ENCODE results near the gene TMEM97. TPM values are rescaled to one million over a fixed set of nuclear protein-coding genes. Genes with fewer than 3 reads are reported as not detected.

TMEM97 gene
- total RNA-seq, 1 donor from 2014 or later = 13.6 TPM

DNA sequence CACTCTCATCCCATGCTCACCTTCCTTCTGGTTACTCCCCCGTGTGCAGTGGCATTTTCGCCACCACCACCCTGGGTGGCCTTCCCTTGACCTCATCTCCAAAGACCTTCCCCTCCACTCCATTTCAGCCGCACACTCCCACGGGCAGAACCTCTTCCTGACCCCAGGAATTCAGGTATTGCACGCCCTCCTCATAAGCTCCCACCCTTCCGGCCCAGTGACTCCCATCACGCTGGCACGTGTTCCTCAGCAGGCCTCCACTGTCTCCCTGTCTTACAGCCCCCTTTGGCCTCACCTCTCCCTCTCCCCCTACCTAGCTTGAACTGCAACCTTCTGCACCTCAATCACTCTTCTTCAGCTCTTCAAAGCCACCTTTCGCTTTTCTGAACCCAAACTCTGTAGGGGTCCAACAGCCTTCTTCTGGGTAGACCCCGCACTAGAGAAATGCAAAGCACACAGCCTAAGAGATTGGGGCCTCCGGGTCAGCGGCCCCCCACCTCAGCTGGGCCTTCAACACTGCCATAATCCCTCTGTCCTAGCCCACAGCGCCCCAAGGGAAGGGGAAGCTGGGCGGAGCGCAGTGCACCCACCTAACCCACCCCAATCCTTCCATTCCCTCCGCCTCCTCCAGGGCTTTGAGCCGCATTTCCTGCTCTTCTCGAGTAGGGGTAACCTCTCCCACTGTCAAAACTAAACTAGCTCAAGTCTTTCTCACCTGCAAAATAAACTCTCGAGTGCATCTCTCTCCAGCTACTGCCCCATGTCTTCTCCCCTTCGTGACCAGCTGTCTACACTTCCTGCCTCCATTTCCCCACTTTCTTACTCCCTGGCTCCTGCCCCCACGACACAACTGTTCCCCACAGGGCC is 1.7 kb upstream of the TMEM97 start:
- Mint-ChIP-seq H3K27ac (ENCODE audit: unreplicated experiment) (no peak overlapping the region), H3K36me3 (ENCODE audit: low read depth) (no peaks in the 10 kb centered on the region), H3K4me1 (ENCODE audit: low read depth) (peaks cover 25% of the 10 kb centered on the region), H3K4me3 (ENCODE audit: unreplicated experiment) (peak overlapping the region; percentile 92), H3K9me3 (ENCODE audit: low read depth) (no peaks in the 10 kb centered on the region), H3K27me3 (ENCODE audit: low read depth) (peaks cover 2% of the 10 kb centered on the region)
- TF ChIP-seq, protein P1, sequence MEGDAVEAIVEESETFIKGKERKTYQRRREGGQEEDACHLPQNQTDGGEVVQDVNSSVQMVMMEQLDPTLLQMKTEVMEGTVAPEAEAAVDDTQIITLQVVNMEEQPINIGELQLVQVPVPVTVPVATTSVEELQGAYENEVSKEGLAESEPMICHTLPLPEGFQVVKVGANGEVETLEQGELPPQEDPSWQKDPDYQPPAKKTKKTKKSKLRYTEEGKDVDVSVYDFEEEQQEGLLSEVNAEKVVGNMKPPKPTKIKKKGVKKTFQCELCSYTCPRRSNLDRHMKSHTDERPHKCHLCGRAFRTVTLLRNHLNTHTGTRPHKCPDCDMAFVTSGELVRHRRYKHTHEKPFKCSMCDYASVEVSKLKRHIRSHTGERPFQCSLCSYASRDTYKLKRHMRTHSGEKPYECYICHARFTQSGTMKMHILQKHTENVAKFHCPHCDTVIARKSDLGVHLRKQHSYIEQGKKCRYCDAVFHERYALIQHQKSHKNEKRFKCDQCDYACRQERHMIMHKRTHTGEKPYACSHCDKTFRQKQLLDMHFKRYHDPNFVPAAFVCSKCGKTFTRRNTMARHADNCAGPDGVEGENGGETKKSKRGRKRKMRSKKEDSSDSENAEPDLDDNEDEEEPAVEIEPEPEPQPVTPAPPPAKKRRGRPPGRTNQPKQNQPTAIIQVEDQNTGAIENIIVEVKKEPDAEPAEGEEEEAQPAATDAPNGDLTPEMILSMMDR (IDR thresholded peaks at IDR 0.05) = no peak
- no peak for DNase-seq (ENCODE audit: low spot score)

DNA sequence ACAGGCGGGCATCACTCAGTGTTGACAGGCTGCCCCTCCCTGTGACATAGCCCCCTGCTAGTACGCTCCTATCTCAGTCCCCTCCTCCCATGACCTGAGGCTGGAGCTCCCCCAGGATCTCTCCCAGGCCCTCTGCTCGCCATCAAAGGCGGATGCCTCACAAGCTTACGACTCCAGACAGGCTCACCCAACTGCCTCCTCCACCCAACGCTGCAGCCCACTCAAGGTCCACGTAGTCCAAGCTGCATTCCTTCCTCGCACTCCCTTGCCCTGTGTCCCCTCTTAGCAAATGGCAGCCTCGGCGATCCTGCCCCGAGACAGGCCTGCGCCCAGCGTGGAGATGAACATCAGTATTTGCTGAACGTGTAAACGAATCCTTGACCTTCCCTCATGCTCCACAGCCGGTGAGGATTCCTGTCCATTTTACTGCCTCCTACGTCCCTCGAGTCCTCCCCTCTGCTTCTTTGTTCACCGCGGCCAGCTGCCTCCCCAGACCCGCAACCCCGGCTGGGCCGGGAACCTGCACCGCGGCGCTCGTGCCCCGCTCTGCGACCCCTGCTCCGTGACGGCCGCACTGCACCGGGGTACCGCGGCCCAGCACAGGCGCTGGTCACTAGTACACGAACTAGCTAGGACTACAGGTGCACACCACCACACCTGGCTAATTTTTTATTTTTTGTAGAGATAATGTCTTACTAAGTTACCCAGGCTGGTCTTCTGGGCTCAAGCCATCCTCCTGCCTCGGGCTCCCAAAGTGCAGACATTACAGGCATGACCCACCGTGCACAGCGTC is 838 bp upstream of the TMEM97 start:
- Mint-ChIP-seq H3K4me3 (ENCODE audit: unreplicated experiment) (peak overlapping the region; percentile 92), H3K27ac (ENCODE audit: unreplicated experiment) (peak overlapping the region; percentile 85), H3K27me3 (ENCODE audit: low read depth) (peaks cover 2% of the 10 kb centered on the region), H3K36me3 (ENCODE audit: low read depth) (no peaks in the 10 kb centered on the region), H3K4me1 (ENCODE audit: low read depth) (peaks cover 25% of the 10 kb centered on the region), H3K9me3 (ENCODE audit: low read depth) (no peaks in the 10 kb centered on the region)
- no peak for DNase-seq (ENCODE audit: low spot score)
- TF ChIP-seq, protein P1 (IDR thresholded peaks at IDR 0.05) = no peak

DNA sequence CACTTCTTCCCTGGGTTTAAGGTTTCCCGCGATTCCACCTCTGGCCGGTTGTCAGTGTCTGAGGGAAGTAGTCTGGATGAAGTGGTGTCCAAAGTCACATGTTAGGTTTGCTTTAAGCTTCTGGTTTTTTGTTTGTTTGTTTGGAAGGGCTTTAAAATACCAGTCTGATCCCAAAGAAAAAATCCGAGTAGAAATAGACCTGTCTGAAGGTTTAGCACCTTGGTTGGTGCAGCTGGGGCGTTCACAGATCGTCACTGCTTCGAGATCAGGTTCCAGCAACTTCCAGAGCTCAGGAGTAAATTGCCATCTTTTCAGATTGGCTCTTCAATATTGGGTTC is 567 bp downstream of the TMEM97 start:
- Mint-ChIP-seq H3K36me3 (ENCODE audit: low read depth) (no peaks in the 10 kb centered on the region), H3K27ac (ENCODE audit: unreplicated experiment) (peak overlapping the region; percentile 87), H3K27me3 (ENCODE audit: low read depth) (no peaks in the 10 kb centered on the region), H3K4me3 (ENCODE audit: unreplicated experiment) (peak overlapping the region; percentile 92), H3K4me1 (ENCODE audit: low read depth) (peaks cover 25% of the 10 kb centered on the region), H3K9me3 (ENCODE audit: low read depth) (no peaks in the 10 kb centered on the region)
- TF ChIP-seq, protein P1 (IDR thresholded peaks at IDR 0.05) = no peak
- no peak for DNase-seq (ENCODE audit: low spot score)

DNA sequence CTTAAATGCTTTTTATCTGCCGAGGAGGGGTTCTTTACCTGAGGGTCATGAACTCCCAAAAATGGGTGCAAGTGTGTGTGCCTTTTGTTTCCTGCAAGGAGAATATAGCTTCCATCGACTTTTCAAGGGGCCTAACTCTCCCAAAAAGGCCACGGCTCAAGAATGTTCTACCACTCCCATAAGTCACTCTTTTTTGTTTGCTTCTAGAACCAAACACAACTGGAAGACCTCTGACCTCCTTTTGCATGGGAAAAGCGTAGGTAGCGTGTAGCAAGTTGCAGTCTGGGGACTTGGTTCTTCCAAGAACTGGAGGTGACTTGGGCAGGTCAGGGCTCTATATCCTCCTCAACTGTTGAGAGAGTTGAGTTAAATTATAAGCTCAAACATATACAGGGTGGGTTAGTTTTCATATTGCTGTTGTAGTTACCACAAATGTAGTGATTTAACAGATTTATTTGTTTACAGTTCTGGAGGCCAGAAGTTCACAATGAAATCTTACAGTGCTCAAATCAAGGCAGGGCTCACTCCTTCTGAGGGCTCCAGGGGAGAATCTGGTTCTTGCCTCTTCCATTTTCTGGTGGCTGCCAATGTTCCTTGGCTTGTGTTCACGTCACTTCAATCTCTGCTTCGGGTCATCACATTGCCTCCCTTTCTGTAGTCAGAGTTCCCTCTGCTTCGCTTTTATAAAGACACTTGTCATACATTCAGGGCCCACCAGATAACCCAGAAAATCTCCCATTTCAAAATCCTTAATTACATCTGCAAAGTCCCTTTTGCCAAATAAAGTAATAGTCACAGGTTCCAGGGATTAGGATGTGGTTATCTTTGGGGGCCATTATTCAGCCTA is 1.4 kb downstream of the TMEM97 start:
- DNase-seq (ENCODE audit: low spot score) = no peak
- TF ChIP-seq, protein P1 (IDR thresholded peaks at IDR 0.05) = no peak
- Mint-ChIP-seq H3K4me3 (ENCODE audit: unreplicated experiment) (peak overlapping the region; percentile 92), H3K36me3 (ENCODE audit: low read depth) (no peaks in the 10 kb centered on the region), H3K4me1 (ENCODE audit: low read depth) (peaks cover 25% of the 10 kb centered on the region), H3K27ac (ENCODE audit: unreplicated experiment) (peak overlapping the region; percentile 13), H3K27me3 (ENCODE audit: low read depth) (no peaks in the 10 kb centered on the region), H3K9me3 (ENCODE audit: low read depth) (no peaks in the 10 kb centered on the region)

Measured in chondrocyte (in vitro differentiated cells).